PC-9 (cell line): Measurements from ENCODE around the gene ZNF804A. TPM values are rescaled to one million over a fixed set of nuclear protein-coding genes. Genes with fewer than 3 reads are reported as not detected.

Experiments used
- BruUV-seq: library from RNA; stranded (reverse); fragments of 400-500 nt; replicated peaks from 2 replicates; lab custom pipeline; 2021; lab: Mats Ljungman, UMichigan
- CTCF ChIA-PET: fragments of 300-600 bp; sonication (Branson Sonifier 250); formaldehyde crosslinking; loops from one replicate; lab custom pipeline; 2022; ENCODE audit warnings: antibody characterized with exemption; lab: Charles Lee
- POLR2A ChIA-PET: fragments of 300-600 bp; sonication (Branson Sonifier 250); formaldehyde crosslinking; loops from one replicate; lab custom pipeline; 2022; ENCODE audit warnings: antibody characterized with exemption; ENCODE audit not compliant: unreplicated experiment; lab: Charles Lee
- DNase-seq, 2 experiments: peaks; one replicate each; pipeline versions ENCODE4 v3.0.0 to v3.0.0-alpha.2; 2015 to 2022; ENCODE audit warnings: mixed read lengths in 1 of 2
- H2AFZ ChIP-seq: fragments of 200-600 bp; sonication (generic); 2 replicates; pipeline ENCODE4 v1.8.1; 2017; ENCODE audit warnings: antibody characterized with exemption
- H3F3A ChIP-seq: fragments of 200-600 bp; sonication (generic); 2 replicates; pipeline ENCODE4 v1.8.1; 2017; ENCODE audit warnings: antibody characterized with exemption, mild to moderate bottlenecking, low read depth; ENCODE audit not compliant: insufficient read depth
- H3K27ac ChIP-seq: fragments of 200-600 bp; sonication (generic); 2 replicates; pipeline ENCODE4 v1.6.1; 2016; ENCODE audit warnings: mixed run types
- H3K27me3 ChIP-seq: fragments of 200-600 bp; sonication (generic); 2 replicates; pipeline ENCODE4 v1.6.1; 2016; ENCODE audit warnings: low read depth, mixed run types; ENCODE audit not compliant: insufficient read depth
- H3K36me3 ChIP-seq: fragments of 200-600 bp; sonication (generic); 2 replicates; pipeline ENCODE4 v1.6.1; 2016; ENCODE audit warnings: low read depth, mixed run types
- H3K4me1 ChIP-seq: fragments of 200-600 bp; sonication (generic); replicated peaks from 2 replicates; pipeline ENCODE4 v1.6.1; 2016; ENCODE audit warnings: mixed run types; ENCODE audit not compliant: insufficient read depth
- H3K4me2 ChIP-seq: fragments of 200-600 bp; sonication (generic); 2 replicates; pipeline ENCODE4 v1.6.1; 2017; ENCODE audit warnings: mixed run types
- H3K4me3 ChIP-seq: fragments of 200-600 bp; sonication (generic); 2 replicates; pipeline ENCODE4 v1.6.1; 2016; ENCODE audit warnings: mixed run types
- H3K79me2 ChIP-seq: fragments of 200-600 bp; sonication (generic); 2 replicates; pipeline ENCODE4 v1.6.1; 2017; ENCODE audit warnings: low read depth, mixed run types
- H3K9me2 ChIP-seq: fragments of 200-600 bp; sonication (generic); 2 replicates; pipeline ENCODE4 v1.8.1; 2017; ENCODE audit warnings: mild to moderate bottlenecking; ENCODE audit not compliant: insufficient read depth
- H3K9me3 ChIP-seq: fragments of 200-600 bp; sonication (generic); 2 replicates; pipeline ENCODE4 v1.8.1; 2016; ENCODE audit warnings: low read depth; ENCODE audit not compliant: insufficient read depth
- H4K20me1 ChIP-seq: fragments of 200-600 bp; sonication (generic); 2 replicates; pipeline ENCODE4 v1.8.1; 2017; ENCODE audit not compliant: insufficient read depth
- EZH2 ChIP-seq: fragments of 200-600 bp; sonication (generic); IDR thresholded peaks from 2 replicates; pipeline ENCODE4 v1.8.0; 2017; ENCODE audit warnings: antibody characterized with exemption, low read depth
- intact Hi-C: fragments of 100-400 bp; cut with micrococcal nuclease; formaldehyde crosslinking; loops from one replicate; pipeline ENCODE4 v1.10.0; 2022; ENCODE audit not compliant: unreplicated experiment
- total RNA-seq: library from RNA; stranded (reverse); gene quantifications from 2 replicates; pipeline ENCODE4 v1.2.3, GENCODE V29; 2021
- TF ChIP-seq, protein P1 (sequence below): fragments of 200-600 bp; sonication (generic); conservative IDR thresholded peaks from 2 replicates; pipeline ENCODE4 v1.6.1; 2017; ENCODE audit warnings: mixed run types, antibody characterized with exemption, mild to moderate bottlenecking, moderate library complexity

ZNF804A gene
- total RNA-seq, 1 experiment from 2014 or later: not detected

GRCh38 chr2:184945326-184945725 lies 347.0 kb downstream of the ZNF804A start:
- no TSS peak for BruUV-seq
- intact Hi-C loops: no loop called here
- no peak for TF ChIP-seq EZH2
- TF ChIP-seq, protein P1, sequence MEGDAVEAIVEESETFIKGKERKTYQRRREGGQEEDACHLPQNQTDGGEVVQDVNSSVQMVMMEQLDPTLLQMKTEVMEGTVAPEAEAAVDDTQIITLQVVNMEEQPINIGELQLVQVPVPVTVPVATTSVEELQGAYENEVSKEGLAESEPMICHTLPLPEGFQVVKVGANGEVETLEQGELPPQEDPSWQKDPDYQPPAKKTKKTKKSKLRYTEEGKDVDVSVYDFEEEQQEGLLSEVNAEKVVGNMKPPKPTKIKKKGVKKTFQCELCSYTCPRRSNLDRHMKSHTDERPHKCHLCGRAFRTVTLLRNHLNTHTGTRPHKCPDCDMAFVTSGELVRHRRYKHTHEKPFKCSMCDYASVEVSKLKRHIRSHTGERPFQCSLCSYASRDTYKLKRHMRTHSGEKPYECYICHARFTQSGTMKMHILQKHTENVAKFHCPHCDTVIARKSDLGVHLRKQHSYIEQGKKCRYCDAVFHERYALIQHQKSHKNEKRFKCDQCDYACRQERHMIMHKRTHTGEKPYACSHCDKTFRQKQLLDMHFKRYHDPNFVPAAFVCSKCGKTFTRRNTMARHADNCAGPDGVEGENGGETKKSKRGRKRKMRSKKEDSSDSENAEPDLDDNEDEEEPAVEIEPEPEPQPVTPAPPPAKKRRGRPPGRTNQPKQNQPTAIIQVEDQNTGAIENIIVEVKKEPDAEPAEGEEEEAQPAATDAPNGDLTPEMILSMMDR: no peak
- Histone ChIP-seq H3K27me3 (no peaks in the 10 kb centered on the region), H3K4me2 (no peak overlapping the region), H3K79me2 (no peaks in the 10 kb centered on the region), H3K36me3 (no peaks in the 10 kb centered on the region), H2AFZ (no peak overlapping the region), H3K9me3 (no peaks in the 10 kb centered on the region), H3K4me1 (no peaks in the 10 kb centered on the region), H4K20me1 (no peaks in the 10 kb centered on the region), H3K27ac (no peak overlapping the region), H3K4me3 (no peak overlapping the region), H3F3A (no peaks in the 10 kb centered on the region), H3K9me2 (no peaks in the 10 kb centered on the region)
- DNase-seq: no peak
- POLR2A ChIA-PET: no interaction called here
- CTCF ChIA-PET: no interaction called here

DNA sequence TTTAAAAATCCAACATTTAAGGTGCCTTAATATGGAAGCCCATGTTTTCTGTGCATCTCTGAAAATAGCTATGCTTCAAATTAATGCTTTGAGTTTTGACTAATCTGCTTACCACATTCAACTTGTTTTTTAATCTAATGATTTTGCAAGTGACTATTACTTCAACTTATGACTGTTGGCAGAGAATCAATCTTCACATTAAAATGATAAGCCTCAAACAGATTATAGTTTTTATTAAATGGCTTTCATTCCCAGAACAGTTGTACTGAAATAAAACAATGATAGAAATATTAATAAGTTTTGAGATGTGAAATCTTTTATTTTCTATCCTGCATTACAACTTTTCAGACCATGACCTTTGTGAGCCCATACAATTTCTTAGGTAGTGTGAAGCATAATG lies 347.5 kb downstream of the ZNF804A start:
- CTCF ChIA-PET: no interaction called here
- POLR2A ChIA-PET: no interaction called here
- Histone ChIP-seq H3K9me3 (no peaks in the 10 kb centered on the region), H3K4me3 (no peak overlapping the region), H3K79me2 (no peaks in the 10 kb centered on the region), H3K9me2 (no peaks in the 10 kb centered on the region), H4K20me1 (no peaks in the 10 kb centered on the region), H3K36me3 (no peaks in the 10 kb centered on the region), H3K27ac (no peak overlapping the region), H3K4me2 (no peak overlapping the region), H3K27me3 (no peaks in the 10 kb centered on the region), H3F3A (no peaks in the 10 kb centered on the region), H3K4me1 (no peaks in the 10 kb centered on the region), H2AFZ (no peak overlapping the region)
- TF ChIP-seq, protein P1: no peak
- no peak for TF ChIP-seq EZH2
- no peak for DNase-seq
- no TSS peak for BruUV-seq
- intact Hi-C loops: no loop called here

DNA sequence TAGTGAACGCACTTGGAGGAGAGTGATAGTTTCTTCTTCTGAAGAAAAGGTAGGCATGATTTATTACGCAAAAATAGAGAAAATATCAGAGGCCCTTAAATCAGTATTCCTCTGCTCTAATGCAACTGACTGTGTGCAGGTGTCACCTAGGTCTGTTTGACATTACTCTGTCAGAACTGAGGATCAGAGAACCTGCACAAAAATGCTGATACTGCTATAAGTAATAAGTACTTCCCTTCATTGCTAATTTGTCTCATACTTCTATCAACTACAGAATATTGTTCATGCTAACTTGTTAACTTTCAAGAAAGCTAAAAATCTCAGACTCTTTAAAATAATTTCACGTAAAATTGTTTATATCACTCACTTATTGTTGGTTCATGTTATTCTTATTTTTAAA lies 358.5 kb downstream of the ZNF804A start:
- POLR2A ChIA-PET: no interaction called here
- Histone ChIP-seq H3K79me2 (no peaks in the 10 kb centered on the region), H4K20me1 (no peaks in the 10 kb centered on the region), H3F3A (no peaks in the 10 kb centered on the region; the same call in 1 of the 2 replicates), H3K27me3 (no peaks in the 10 kb centered on the region), H3K9me2 (no peaks in the 10 kb centered on the region), H3K9me3 (no peaks in the 10 kb centered on the region), H3K27ac (no peak overlapping the region), H3K4me1 (no peaks in the 10 kb centered on the region), H2AFZ (no peak overlapping the region), H3K4me3 (no peak overlapping the region), H3K36me3 (no peaks in the 10 kb centered on the region), H3K4me2 (no peak overlapping the region)
- CTCF ChIA-PET: no interaction called here
- BruUV-seq: no TSS peak
- DNase-seq: no peak
- TF ChIP-seq EZH2: no peak
- TF ChIP-seq, protein P1: no peak
- intact Hi-C loops: no loop called here
